WTC11 (cell line): ENCODE data around the gene INSYN1. TPM values are rescaled to one million over a fixed set of nuclear protein-coding genes. Genes with fewer than 3 reads are reported as not detected.

Source experiments
- ATAC-seq: fragments of 200-7000 bp; cut with Tn5 transposase; 2 replicates; pipeline ENCODE4 v1.10.0; 2021; ENCODE audit warnings: mild to moderate bottlenecking, moderate library complexity
- CTCF ChIA-PET: fragments of 300-600 bp; sonication (Branson Sonifier 250); formaldehyde crosslinking; loops from one replicate; lab custom pipeline; 2021; ENCODE audit warnings: antibody characterized with exemption; lab: Charles Lee
- POLR2A ChIA-PET: fragments of 350-600 bp; sonication (Branson Sonifier 250); formaldehyde crosslinking; loops from one replicate; lab custom pipeline; 2021; ENCODE audit warnings: antibody characterized with exemption; lab: Charles Lee
- DNase-seq: peaks from one replicate; pipeline ENCODE4 v3.0.0; 2021; ENCODE audit warnings: low spot score
- H3K27ac Mint-ChIP-seq: 2 replicates; pipeline ENCODE4 v1.8.0; 2021; ENCODE audit warnings: mixed read lengths
- H3K27me3 Mint-ChIP-seq: 2 replicates; pipeline ENCODE4 v1.8.0; 2021; ENCODE audit warnings: low read depth, mild to moderate bottlenecking, moderate library complexity, mixed read lengths
- H3K36me3 Mint-ChIP-seq: 2 replicates; pipeline ENCODE4 v1.8.0; 2021; ENCODE audit warnings: mixed read lengths
- H3K4me1 Mint-ChIP-seq: 2 replicates; pipeline ENCODE4 v1.8.0; 2022; ENCODE audit warnings: mixed read lengths
- H3K4me3 Mint-ChIP-seq: 2 replicates; pipeline ENCODE4 v1.8.0; 2021; ENCODE audit warnings: mild to moderate bottlenecking, moderate library complexity, mixed read lengths
- H3K9me3 Mint-ChIP-seq: 2 replicates; pipeline ENCODE4 v1.8.0; 2021; ENCODE audit warnings: mixed read lengths
- ATF1 ChIP-seq: sonication (generic); formaldehyde crosslinking; IDR thresholded peaks from 2 replicates; pipeline ENCODE4 v1.8.1; 2023; ENCODE audit warnings: mild to moderate bottlenecking, moderate library complexity, missing genetic modification reagents
- CREB1 ChIP-seq: sonication (generic); formaldehyde crosslinking; IDR thresholded peaks from 2 replicates; pipeline ENCODE4 v1.8.0; 2023; ENCODE audit warnings: mild to moderate bottlenecking, missing genetic modification reagents
- ELF4 ChIP-seq: sonication (generic); formaldehyde crosslinking; IDR thresholded peaks from 2 replicates; pipeline ENCODE4 v1.8.1; 2022; ENCODE audit warnings: low read depth, mild to moderate bottlenecking, moderate library complexity, missing genetic modification reagents
- ETV6 ChIP-seq: sonication (generic); formaldehyde crosslinking; IDR thresholded peaks from 2 replicates; pipeline ENCODE4 v1.8.1; 2022; ENCODE audit warnings: mild to moderate bottlenecking, missing genetic modification reagents
- FOXJ3 ChIP-seq: sonication (generic); formaldehyde crosslinking; IDR thresholded peaks from 2 replicates; pipeline ENCODE4 v1.9.0; 2021; ENCODE audit warnings: missing genetic modification reagents, mild to moderate bottlenecking, borderline replicate concordance
- FOXP1 ChIP-seq: sonication (generic); formaldehyde crosslinking; IDR thresholded peaks from 2 replicates; pipeline ENCODE4 v1.8.0; 2022; ENCODE audit warnings: missing genetic modification reagents, mild to moderate bottlenecking, moderate library complexity, borderline replicate concordance
- GTF2I ChIP-seq: fragments of 250-450 bp; sonication (Bioruptor Pico); conservative IDR thresholded peaks from 2 replicates; pipeline ENCODE4 v1.4.0; 2021; ENCODE audit warnings: mild to moderate bottlenecking
- JAZF1 ChIP-seq: fragments of 250-450 bp; sonication (Bioruptor Pico); IDR thresholded peaks from 2 replicates; pipeline ENCODE4 v1.9.0; 2021; ENCODE audit warnings: moderate library complexity, mild to moderate bottlenecking, inconsistent platforms
- MXD4 ChIP-seq: fragments of 250-450 bp; sonication (Bioruptor Pico); IDR thresholded peaks from 2 replicates; pipeline ENCODE4 v1.8.0; 2021; ENCODE audit warnings: mild to moderate bottlenecking, moderate library complexity, borderline replicate concordance
- NFYB ChIP-seq: sonication (generic); formaldehyde crosslinking; conservative IDR thresholded peaks from 2 replicates; pipeline ENCODE4 v1.8.0; 2022; ENCODE audit warnings: low read depth, missing genetic modification reagents
- NR3C1 ChIP-seq: sonication (generic); formaldehyde crosslinking; conservative IDR thresholded peaks from 2 replicates; pipeline ENCODE4 v1.8.1; 2023; ENCODE audit warnings: low read depth, mild to moderate bottlenecking, missing genetic modification reagents
- ZBTB21 ChIP-seq: sonication (generic); formaldehyde crosslinking; IDR thresholded peaks from 2 replicates; pipeline ENCODE4 v1.8.1; 2023; ENCODE audit warnings: mild to moderate bottlenecking, missing genetic modification reagents, borderline replicate concordance
- ZNF138 ChIP-seq: sonication (generic); formaldehyde crosslinking; conservative IDR thresholded peaks from 2 replicates; pipeline ENCODE4 v1.8.1; 2022; ENCODE audit warnings: mild to moderate bottlenecking, moderate library complexity, missing genetic modification reagents
- ZNF416 ChIP-seq: fragments of 250-450 bp; sonication (Bioruptor Pico); IDR thresholded peaks from 2 replicates; pipeline ENCODE4 v1.9.0; 2021; ENCODE audit warnings: mild to moderate bottlenecking, inconsistent platforms
- total RNA-seq: library from RNA; stranded (reverse); gene quantifications from 3 replicates; pipeline ENCODE4 v1.2.3, GENCODE V29; 2021
- TF ChIP-seq, protein P1 (sequence below): sonication (generic); formaldehyde crosslinking; IDR thresholded peaks from 2 replicates; pipeline ENCODE4 v1.8.0; 2023; ENCODE audit warnings: missing genetic modification reagents, mild to moderate bottlenecking, borderline replicate concordance
- TF ChIP-seq, protein P2 (sequence below): fragments of 250-450 bp; sonication (Bioruptor Pico); IDR thresholded peaks from 2 replicates; pipeline ENCODE4 v1.9.0; 2021; ENCODE audit warnings: moderate library complexity, mild to moderate bottlenecking, inconsistent platforms, borderline replicate concordance
- TF ChIP-seq, protein P3 (sequence below): sonication (generic); formaldehyde crosslinking; conservative IDR thresholded peaks from 2 replicates; pipeline ENCODE4 v1.8.1; 2022; ENCODE audit warnings: mild to moderate bottlenecking, missing genetic modification reagents
- TF ChIP-seq, protein P4 (sequence below): fragments of 250-450 bp; sonication (Bioruptor Pico); conservative IDR thresholded peaks from 2 replicates; pipeline ENCODE4 v1.9.0; 2021; ENCODE audit warnings: mild to moderate bottlenecking
- TF ChIP-seq, protein P5 (sequence below): fragments of 250-450 bp; sonication (Bioruptor Pico); IDR thresholded peaks from 2 replicates; pipeline ENCODE4 v2.1.2; 2022; ENCODE audit warnings: mild to moderate bottlenecking, moderate library complexity
- TF ChIP-seq, protein P6 (sequence below): sonication (generic); formaldehyde crosslinking; IDR thresholded peaks from 2 replicates; pipeline ENCODE4 v1.8.1; 2023; ENCODE audit warnings: mild to moderate bottlenecking, missing genetic modification reagents, moderate library complexity
- TF ChIP-seq, protein P7 (sequence below): sonication (generic); formaldehyde crosslinking; IDR thresholded peaks from 2 replicates; pipeline ENCODE4 v1.8.0; 2023; ENCODE audit warnings: mild to moderate bottlenecking, missing genetic modification reagents

INSYN1 gene
- total RNA-seq, 1 experiment from 2014 or later: 11.9 TPM

DNA sequence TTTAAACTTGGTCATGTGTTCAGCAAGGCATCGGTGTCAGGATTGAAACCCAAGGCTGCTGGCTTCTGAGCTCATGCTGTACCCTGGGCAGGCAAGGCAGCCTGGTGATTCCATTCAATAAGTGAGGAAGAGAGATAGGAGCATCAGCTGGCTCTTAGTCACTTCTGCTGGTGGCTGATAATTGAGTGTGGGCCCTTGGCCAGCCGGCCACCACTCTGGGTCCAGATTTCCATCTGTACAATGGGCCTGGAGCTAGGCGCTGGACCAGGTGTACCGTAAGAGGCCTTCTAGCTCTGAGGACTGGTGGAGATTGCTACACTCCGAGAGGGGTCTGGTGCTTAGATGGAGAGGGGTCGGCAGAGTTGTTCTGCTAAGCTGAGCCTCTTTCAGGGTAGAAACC is 64.7 kb downstream of the INSYN1 start:
- TF ChIP-seq ZBTB21 (CRISPR knock-in tag) (no peak), ZNF416 (CRISPR knock-in tag) (no peak), ATF1 (CRISPR knock-in tag) (no peak), GTF2I (CRISPR knock-in tag) (no peak), CREB1 (CRISPR knock-in tag) (no peak), NFYB (CRISPR knock-in tag) (no peak)
- TF ChIP-seq, protein P1, sequence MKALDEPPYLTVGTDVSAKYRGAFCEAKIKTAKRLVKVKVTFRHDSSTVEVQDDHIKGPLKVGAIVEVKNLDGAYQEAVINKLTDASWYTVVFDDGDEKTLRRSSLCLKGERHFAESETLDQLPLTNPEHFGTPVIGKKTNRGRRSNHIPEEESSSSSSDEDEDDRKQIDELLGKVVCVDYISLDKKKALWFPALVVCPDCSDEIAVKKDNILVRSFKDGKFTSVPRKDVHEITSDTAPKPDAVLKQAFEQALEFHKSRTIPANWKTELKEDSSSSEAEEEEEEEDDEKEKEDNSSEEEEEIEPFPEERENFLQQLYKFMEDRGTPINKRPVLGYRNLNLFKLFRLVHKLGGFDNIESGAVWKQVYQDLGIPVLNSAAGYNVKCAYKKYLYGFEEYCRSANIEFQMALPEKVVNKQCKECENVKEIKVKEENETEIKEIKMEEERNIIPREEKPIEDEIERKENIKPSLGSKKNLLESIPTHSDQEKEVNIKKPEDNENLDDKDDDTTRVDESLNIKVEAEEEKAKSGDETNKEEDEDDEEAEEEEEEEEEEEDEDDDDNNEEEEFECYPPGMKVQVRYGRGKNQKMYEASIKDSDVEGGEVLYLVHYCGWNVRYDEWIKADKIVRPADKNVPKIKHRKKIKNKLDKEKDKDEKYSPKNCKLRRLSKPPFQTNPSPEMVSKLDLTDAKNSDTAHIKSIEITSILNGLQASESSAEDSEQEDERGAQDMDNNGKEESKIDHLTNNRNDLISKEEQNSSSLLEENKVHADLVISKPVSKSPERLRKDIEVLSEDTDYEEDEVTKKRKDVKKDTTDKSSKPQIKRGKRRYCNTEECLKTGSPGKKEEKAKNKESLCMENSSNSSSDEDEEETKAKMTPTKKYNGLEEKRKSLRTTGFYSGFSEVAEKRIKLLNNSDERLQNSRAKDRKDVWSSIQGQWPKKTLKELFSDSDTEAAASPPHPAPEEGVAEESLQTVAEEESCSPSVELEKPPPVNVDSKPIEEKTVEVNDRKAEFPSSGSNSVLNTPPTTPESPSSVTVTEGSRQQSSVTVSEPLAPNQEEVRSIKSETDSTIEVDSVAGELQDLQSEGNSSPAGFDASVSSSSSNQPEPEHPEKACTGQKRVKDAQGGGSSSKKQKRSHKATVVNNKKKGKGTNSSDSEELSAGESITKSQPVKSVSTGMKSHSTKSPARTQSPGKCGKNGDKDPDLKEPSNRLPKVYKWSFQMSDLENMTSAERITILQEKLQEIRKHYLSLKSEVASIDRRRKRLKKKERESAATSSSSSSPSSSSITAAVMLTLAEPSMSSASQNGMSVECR (CRISPR knock-in tag): no peak
- TF ChIP-seq, protein P2, sequence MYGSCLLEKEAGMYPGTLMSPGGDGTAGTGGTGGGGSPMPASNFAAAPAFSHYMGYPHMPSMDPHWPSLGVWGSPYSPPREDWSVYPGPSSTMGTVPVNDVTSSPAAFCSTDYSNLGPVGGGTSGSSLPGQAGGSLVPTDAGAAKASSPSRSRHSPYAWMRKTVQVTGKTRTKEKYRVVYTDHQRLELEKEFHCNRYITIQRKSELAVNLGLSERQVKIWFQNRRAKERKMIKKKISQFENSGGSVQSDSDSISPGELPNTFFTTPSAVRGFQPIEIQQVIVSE (CRISPR knock-in tag): no peak
- TF ChIP-seq, protein P3, sequence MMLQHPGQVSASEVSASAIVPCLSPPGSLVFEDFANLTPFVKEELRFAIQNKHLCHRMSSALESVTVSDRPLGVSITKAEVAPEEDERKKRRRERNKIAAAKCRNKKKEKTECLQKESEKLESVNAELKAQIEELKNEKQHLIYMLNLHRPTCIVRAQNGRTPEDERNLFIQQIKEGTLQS (CRISPR knock-in tag): no peak
- ATAC-seq (no peak), DNase-seq (no peak)
- Mint-ChIP-seq H3K9me3 (no peaks in the 10 kb centered on the region), H3K27ac (no peak overlapping the region), H3K27me3 (no peaks in the 10 kb centered on the region), H3K4me3 (no peak overlapping the region), H3K36me3 (peaks cover 2% of the 10 kb centered on the region; the same call in 1 of the 2 replicates), H3K4me1 (peaks cover 30% of the 10 kb centered on the region)
- ChIA-PET CTCF (interaction anchor here (0.7 to 6.9 kb wide), 6 partner anchors 9 to 52 kb away, joined by 4 to 53 read pairs (median 7); no protein-coding TSS in a partner anchor), POLR2A (no interaction called here)

DNA sequence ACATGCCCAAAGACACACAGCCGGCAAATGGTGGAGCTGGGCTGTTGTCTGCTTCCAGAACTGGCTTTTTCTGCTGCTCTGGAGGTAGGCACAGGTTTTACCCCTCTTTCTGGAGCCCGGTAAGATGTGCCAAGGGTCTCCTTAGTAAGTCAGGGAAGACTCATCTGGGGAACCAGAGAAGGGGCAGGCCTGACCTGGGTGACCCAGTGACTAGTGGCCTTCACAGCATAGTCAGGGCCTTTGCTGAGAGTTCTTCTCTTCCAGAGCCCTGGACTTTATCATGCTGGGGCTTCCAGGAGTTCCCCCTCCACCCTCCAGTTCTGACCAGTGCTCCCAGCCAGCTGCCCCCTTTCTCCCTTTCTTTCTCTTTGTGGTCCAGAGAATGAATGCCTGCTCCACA is 65.8 kb downstream of the INSYN1 start:
- H3K4me3 Mint-ChIP-seq: no peak overlapping the region
- ATAC-seq (no peak), DNase-seq (no peak)
- ChIA-PET CTCF (interaction anchor here (1.7 to 6.9 kb wide), 4 partner anchors 10 to 51 kb away, joined by 9 to 62 read pairs (median 34); no protein-coding TSS in a partner anchor), POLR2A (no interaction called here)
- no peaks in the 10 kb centered on the region for H3K27me3 Mint-ChIP-seq
- H3K27ac Mint-ChIP-seq: no peak overlapping the region
- H3K36me3 Mint-ChIP-seq: no peaks in the 10 kb centered on the region
- no peaks in the 10 kb centered on the region for H3K9me3 Mint-ChIP-seq
- H3K4me1 Mint-ChIP-seq: peaks cover 28% of the 10 kb centered on the region
- no peak for TF ChIP-seq FOXP1
- TF ChIP-seq FOXJ3: no peak
- TF ChIP-seq, protein P4, sequence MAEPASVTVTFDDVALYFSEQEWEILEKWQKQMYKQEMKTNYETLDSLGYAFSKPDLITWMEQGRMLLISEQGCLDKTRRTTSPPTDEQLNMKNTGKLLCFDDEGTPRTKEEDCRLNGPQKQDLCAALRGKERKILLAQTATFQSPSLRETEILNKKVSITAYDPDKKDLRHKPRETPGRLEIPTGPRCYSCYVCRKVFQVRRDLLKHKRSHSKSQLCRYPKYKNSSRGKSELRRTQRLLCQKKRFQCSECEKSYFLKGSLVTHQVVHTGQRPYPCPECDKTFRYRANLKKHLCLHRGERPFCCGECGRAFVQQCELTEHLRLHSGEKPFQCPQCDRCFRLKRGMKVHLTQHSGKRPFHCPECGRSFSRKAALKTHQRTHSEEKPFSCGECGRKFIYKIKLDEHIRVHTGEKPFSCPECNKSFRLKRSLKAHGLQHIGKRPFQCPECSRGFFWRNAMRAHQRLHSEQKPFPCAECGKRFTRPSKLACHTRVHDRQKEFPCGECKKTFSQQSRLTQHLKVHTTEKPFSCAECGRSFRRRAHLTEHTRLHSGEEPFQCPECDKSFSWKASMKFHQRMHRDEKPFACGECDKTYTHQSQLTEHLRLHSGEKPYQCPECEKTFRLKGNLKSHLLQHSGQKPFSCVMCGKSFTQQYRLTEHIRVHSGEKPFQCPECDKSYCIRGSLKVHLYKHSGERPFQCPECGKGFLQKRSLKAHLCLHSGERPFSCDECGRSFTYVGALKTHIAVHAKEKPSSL: no peak
- no peak for TF ChIP-seq ZNF138 (CRISPR knock-in tag)
- TF ChIP-seq, protein P2 (CRISPR knock-in tag): no peak
- no peak for TF ChIP-seq JAZF1
- no peak for TF ChIP-seq MXD4 (CRISPR knock-in tag)
- TF ChIP-seq, protein P5, sequence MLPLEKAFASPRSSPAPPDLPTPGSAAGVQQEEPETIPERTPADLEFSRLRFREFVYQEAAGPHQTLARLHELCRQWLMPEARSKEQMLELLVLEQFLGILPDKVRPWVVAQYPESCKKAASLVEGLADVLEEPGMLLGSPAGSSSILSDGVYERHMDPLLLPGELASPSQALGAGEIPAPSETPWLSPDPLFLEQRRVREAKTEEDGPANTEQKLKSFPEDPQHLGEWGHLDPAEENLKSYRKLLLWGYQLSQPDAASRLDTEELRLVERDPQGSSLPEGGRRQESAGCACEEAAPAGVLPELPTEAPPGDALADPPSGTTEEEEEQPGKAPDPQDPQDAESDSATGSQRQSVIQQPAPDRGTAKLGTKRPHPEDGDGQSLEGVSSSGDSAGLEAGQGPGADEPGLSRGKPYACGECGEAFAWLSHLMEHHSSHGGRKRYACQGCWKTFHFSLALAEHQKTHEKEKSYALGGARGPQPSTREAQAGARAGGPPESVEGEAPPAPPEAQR: no peak
- no peak for TF ChIP-seq ETV6
- TF ChIP-seq NR3C1 (CRISPR knock-in tag): no peak
- no peak for TF ChIP-seq ELF4 (CRISPR knock-in tag)
- TF ChIP-seq, protein P6, sequence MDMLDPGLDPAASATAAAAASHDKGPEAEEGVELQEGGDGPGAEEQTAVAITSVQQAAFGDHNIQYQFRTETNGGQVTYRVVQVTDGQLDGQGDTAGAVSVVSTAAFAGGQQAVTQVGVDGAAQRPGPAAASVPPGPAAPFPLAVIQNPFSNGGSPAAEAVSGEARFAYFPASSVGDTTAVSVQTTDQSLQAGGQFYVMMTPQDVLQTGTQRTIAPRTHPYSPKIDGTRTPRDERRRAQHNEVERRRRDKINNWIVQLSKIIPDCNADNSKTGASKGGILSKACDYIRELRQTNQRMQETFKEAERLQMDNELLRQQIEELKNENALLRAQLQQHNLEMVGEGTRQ: no peak
- TF ChIP-seq, protein P7, sequence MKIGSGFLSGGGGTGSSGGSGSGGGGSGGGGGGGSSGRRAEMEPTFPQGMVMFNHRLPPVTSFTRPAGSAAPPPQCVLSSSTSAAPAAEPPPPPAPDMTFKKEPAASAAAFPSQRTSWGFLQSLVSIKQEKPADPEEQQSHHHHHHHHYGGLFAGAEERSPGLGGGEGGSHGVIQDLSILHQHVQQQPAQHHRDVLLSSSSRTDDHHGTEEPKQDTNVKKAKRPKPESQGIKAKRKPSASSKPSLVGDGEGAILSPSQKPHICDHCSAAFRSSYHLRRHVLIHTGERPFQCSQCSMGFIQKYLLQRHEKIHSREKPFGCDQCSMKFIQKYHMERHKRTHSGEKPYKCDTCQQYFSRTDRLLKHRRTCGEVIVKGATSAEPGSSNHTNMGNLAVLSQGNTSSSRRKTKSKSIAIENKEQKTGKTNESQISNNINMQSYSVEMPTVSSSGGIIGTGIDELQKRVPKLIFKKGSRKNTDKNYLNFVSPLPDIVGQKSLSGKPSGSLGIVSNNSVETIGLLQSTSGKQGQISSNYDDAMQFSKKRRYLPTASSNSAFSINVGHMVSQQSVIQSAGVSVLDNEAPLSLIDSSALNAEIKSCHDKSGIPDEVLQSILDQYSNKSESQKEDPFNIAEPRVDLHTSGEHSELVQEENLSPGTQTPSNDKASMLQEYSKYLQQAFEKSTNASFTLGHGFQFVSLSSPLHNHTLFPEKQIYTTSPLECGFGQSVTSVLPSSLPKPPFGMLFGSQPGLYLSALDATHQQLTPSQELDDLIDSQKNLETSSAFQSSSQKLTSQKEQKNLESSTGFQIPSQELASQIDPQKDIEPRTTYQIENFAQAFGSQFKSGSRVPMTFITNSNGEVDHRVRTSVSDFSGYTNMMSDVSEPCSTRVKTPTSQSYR (CRISPR knock-in tag): no peak
- no peak for TF ChIP-seq ZNF416 (CRISPR knock-in tag)
